SK-N-SH (cell line): ENCODE measurements around the gene WNT16. TPM values are rescaled to one million over a fixed set of nuclear protein-coding genes. Genes with fewer than 3 reads are reported as not detected.

Experiments used
- CTCF ChIA-PET: fragments of 300-600, 350-600 bp; formaldehyde crosslinking; extraction: SDS; loops from one replicate; lab custom pipeline; 2021; lab: Yijun Ruan, JAX
- POLR2A ChIA-PET: fragments of 350-600 bp; sonication (Branson Sonifier 250); formaldehyde crosslinking; extraction: SDS; loops from one replicate; lab custom pipeline; 2020; ENCODE audit warnings: antibody characterized with exemption, inconsistent platforms; lab: Yijun Ruan, JAX
- DNase-seq: peaks from one replicate; pipeline ENCODE4 v3.0.0; 2012
- H2AFZ ChIP-seq: fragments of 200-600 bp; sonication (generic); 2 replicates; pipeline ENCODE4 v1.8.1; 2016; ENCODE audit warnings: antibody characterized with exemption, mild to moderate bottlenecking, low read depth
- H3F3A ChIP-seq: fragments of 200-600 bp; sonication (generic); replicated peaks from 2 replicates; pipeline ENCODE3; 2016; ENCODE audit warnings: antibody characterized with exemption, mild to moderate bottlenecking; ENCODE audit not compliant: insufficient read depth
- H3K27ac ChIP-seq, 2 experiments: fragments of 200-500 bp in 1 of 2; fragments of 200-600 bp in 1 of 2; sonication (Bioruptor generic) in 1 of 2; sonication (generic), shearing (Covaris generic) in 1 of 2; 2 replicates each; pipeline versions ENCODE4 v1.5.1 to v1.6.1; 2014 to 2016; ENCODE audit warnings: low read depth in 2 of 2, inconsistent platforms in 1 of 2, low read length in 1 of 2, mild to moderate bottlenecking in 1 of 2, mixed read lengths in 1 of 2
- H3K27me3 ChIP-seq: fragments of 200-600 bp; sonication (generic), shearing (Covaris generic); 2 replicates; pipeline ENCODE4 v1.6.1; 2016; ENCODE audit warnings: mixed run types; ENCODE audit not compliant: insufficient read depth
- H3K36me3 ChIP-seq, 2 experiments: fragments of 200-500 bp in 1 of 2; fragments of 200-600 bp in 1 of 2; sonication (Bioruptor generic) in 1 of 2; sonication (generic) in 1 of 2; replicated peaks in 1 of 2; 2 replicates each; pipeline versions ENCODE3 to v1.5.1; 2014 to 2016; ENCODE audit warnings: low read length in 1 of 2, mild to moderate bottlenecking in 1 of 2; ENCODE audit not compliant: insufficient read depth in 2 of 2, control insufficient read depth in 1 of 2
- H3K4me1 ChIP-seq, 2 experiments: fragments of 200-500 bp in 1 of 2; fragments of 200-600 bp in 1 of 2; sonication (Bioruptor generic) in 1 of 2; sonication (generic), shearing (Covaris generic) in 1 of 2; 2 replicates each; pipeline versions ENCODE4 v1.5.1 to v1.6.1; 2014 to 2016; ENCODE audit warnings: low read depth in 1 of 2, low read length in 1 of 2, mixed run types in 1 of 2; ENCODE audit not compliant: insufficient read depth in 2 of 2, control insufficient read depth in 1 of 2
- H3K4me2 ChIP-seq: fragments of 200-600 bp; sonication (generic), shearing (Covaris generic); 2 replicates; pipeline ENCODE4 v1.6.1; 2017; ENCODE audit warnings: mixed run types
- H3K4me3 ChIP-seq, 2 experiments: fragments of 200-500 bp in 1 of 2; fragments of 200-600 bp in 1 of 2; sonication (Bioruptor generic) in 1 of 2; sonication (generic), shearing (Covaris generic) in 1 of 2; 2 replicates each; pipeline versions ENCODE4 v1.5.1 to v1.8.1; 2014 to 2016; ENCODE audit warnings: low read depth in 2 of 2, inconsistent platforms in 1 of 2, low read length in 1 of 2, mild to moderate bottlenecking in 1 of 2, mixed read lengths in 1 of 2, moderate library complexity in 1 of 2
- H3K79me2 ChIP-seq: fragments of 200-600 bp; sonication (generic); 2 replicates; pipeline ENCODE4 v1.8.1; 2017; ENCODE audit warnings: mild to moderate bottlenecking; ENCODE audit not compliant: insufficient read depth
- H3K9ac ChIP-seq: fragments of 200-600 bp; sonication (generic); 2 replicates; pipeline ENCODE4 v1.6.1; 2017; ENCODE audit warnings: mixed run types
- H3K9me2 ChIP-seq: fragments of 200-600 bp; sonication (generic); 2 replicates; pipeline ENCODE4 v1.6.1; 2017; ENCODE audit warnings: mixed run types
- H3K9me3 ChIP-seq: fragments of 200-600 bp; sonication (generic); 2 replicates; pipeline ENCODE4 v1.6.1; 2017; ENCODE audit warnings: mixed run types, mild to moderate bottlenecking, moderate library complexity
- H4K20me1 ChIP-seq: fragments of 200-600 bp; sonication (generic); 2 replicates; pipeline ENCODE4 v1.6.1; 2017; ENCODE audit warnings: mild to moderate bottlenecking, mixed run types; ENCODE audit not compliant: insufficient read depth
- CHD2 ChIP-seq: fragments of 150-350 bp; IDR thresholded peaks from 2 replicates; pipeline ENCODE4 v1.6.1; 2018; ENCODE audit warnings: low read length; ENCODE audit not compliant: partially characterized antibody
- EP300 ChIP-seq, 2 experiments: IDR thresholded peaks; 2 replicates each; pipeline versions ENCODE4 v1.4.0 to v1.6.1; 2012; ENCODE audit warnings: borderline replicate concordance in 1 of 2, low read depth in 1 of 2, low read length in 1 of 2
- EZH2phosphoT487 ChIP-seq: fragments of 200-600 bp; sonication (generic); IDR thresholded peaks from 2 replicates; pipeline ENCODE4 v1.6.1; 2017; ENCODE audit warnings: low read depth, mixed run types, mild to moderate bottlenecking, antibody characterized with exemption, moderate library complexity, borderline replicate concordance
- FOSL2 ChIP-seq: IDR thresholded peaks from 2 replicates; pipeline ENCODE4 v1.4.0; 2012; ENCODE audit warnings: low read depth, mild to moderate bottlenecking, moderate library complexity, borderline replicate concordance
- FOXJ3 ChIP-seq: sonication (generic); formaldehyde crosslinking; IDR thresholded peaks from 2 replicates; pipeline ENCODE4 v1.5.1; 2020; ENCODE audit warnings: mild to moderate bottlenecking, missing genetic modification reagents
- FOXM1 ChIP-seq: IDR thresholded peaks from 2 replicates; pipeline ENCODE4 v1.4.0; 2012; ENCODE audit warnings: low read depth, mild to moderate bottlenecking
- GABPA ChIP-seq: IDR thresholded peaks from 2 replicates; pipeline ENCODE4 v1.4.0; 2012; ENCODE audit warnings: low read depth, mild to moderate bottlenecking
- GATA2 ChIP-seq: sonication (generic); formaldehyde crosslinking; IDR thresholded peaks from 2 replicates; pipeline ENCODE4 v1.5.0; 2020; ENCODE audit warnings: mild to moderate bottlenecking, missing genetic modification reagents
- MAX ChIP-seq: IDR thresholded peaks from 2 replicates; pipeline ENCODE4 v1.4.0; 2012; ENCODE audit warnings: low read depth
- MEF2A ChIP-seq: IDR thresholded peaks from 2 replicates; pipeline ENCODE4 v1.4.0; 2012; ENCODE audit warnings: low read depth, borderline replicate concordance
- MXI1 ChIP-seq: IDR thresholded peaks from 2 replicates; pipeline ENCODE4 v1.6.1; 2012; ENCODE audit warnings: mild to moderate bottlenecking, low read depth, low read length, improper control_type of control experiment
- NRF1 ChIP-seq: IDR thresholded peaks from 2 replicates; pipeline ENCODE4 v1.6.1; 2012; ENCODE audit warnings: low read depth, mild to moderate bottlenecking, low read length
- POLR2AphosphoS5 ChIP-seq: IDR thresholded peaks from 2 replicates; pipeline ENCODE4 v1.6.1; 2012; ENCODE audit warnings: low read depth, low read length
- RAD21 ChIP-seq: IDR thresholded peaks from 2 replicates; pipeline ENCODE4 v1.6.1; 2012; ENCODE audit warnings: mild to moderate bottlenecking, low read length
- RCOR1 ChIP-seq: fragments of 150-350 bp; IDR thresholded peaks from 2 replicates; pipeline ENCODE4 v1.6.1; 2017; ENCODE audit warnings: antibody characterized with exemption, low read length
- REST ChIP-seq: IDR thresholded peaks from 2 replicates; pipeline ENCODE4 v1.6.1; 2012; ENCODE audit warnings: mild to moderate bottlenecking, low read depth, low read length, moderate library complexity
- RFX5 ChIP-seq: IDR thresholded peaks from 2 replicates; pipeline ENCODE4 v1.6.1; 2012; ENCODE audit warnings: mild to moderate bottlenecking, improper control_type of control experiment, low read length
- RXRA ChIP-seq: IDR thresholded peaks from 2 replicates; pipeline ENCODE4 v1.4.0; 2012; ENCODE audit warnings: low read depth, mild to moderate bottlenecking, borderline replicate concordance
- SMC3 ChIP-seq: IDR thresholded peaks from 2 replicates; pipeline ENCODE4 v1.6.1; 2012; ENCODE audit warnings: low read depth, low read length, improper control_type of control experiment
- TAF1 ChIP-seq: IDR thresholded peaks from 2 replicates; pipeline ENCODE4 v1.6.1; 2012; ENCODE audit warnings: low read depth, mild to moderate bottlenecking, low read length, moderate library complexity, borderline replicate concordance
- TCF12 ChIP-seq: IDR thresholded peaks from 2 replicates; pipeline ENCODE4 v1.4.0; 2012
- TEAD4 ChIP-seq: IDR thresholded peaks from 2 replicates; pipeline ENCODE4 v1.4.0; 2012; ENCODE audit warnings: mild to moderate bottlenecking, borderline replicate concordance; ENCODE audit not compliant: insufficient read depth
- USF1 ChIP-seq: IDR thresholded peaks from 2 replicates; pipeline ENCODE4 v1.4.0; 2012; ENCODE audit warnings: low read depth, borderline replicate concordance
- YY1 ChIP-seq: IDR thresholded peaks from 2 replicates; pipeline ENCODE4 v1.4.0; 2012; ENCODE audit warnings: low read depth, mild to moderate bottlenecking
- WGBS: methylation state at CpG from one replicate; pipeline ENCODE4 v1.1.6; 2017; ENCODE audit warnings: low lambda C conversion rate; 5-methylcytosine and 5-hydroxymethylcytosine counted together
- polyA plus RNA-seq, 3 experiments: library from polyadenylated mRNA; depleted of rRNA; stranded (reverse); fragments of >200 nt; gene quantifications; 2 replicates each; pipeline ENCODE4 v1.2.3, GENCODE V29; 2012
- TF ChIP-seq, protein P1 (sequence below): IDR thresholded peaks from 2 replicates; pipeline ENCODE4; 2012
- TF ChIP-seq, protein P2 (sequence below): fragments of 150-350 bp; IDR thresholded peaks from 2 replicates; pipeline ENCODE4 v1.6.1; 2016; ENCODE audit warnings: mild to moderate bottlenecking, low read depth, low read length

WNT16 gene
- polyA plus RNA-seq, 1 of the 3 experiments (the other 2 are of a cell fraction): 0.05 TPM

- H3K4me2 ChIP-seq: no peak overlapping the region; the same call in 1 of the 2 replicates
- H2AFZ ChIP-seq: no peak overlapping the region
- DNase-seq: no peak
- H3K9me3 ChIP-seq: no peaks in the 10 kb centered on the region
- no peaks in the 10 kb centered on the region for H3K27me3 ChIP-seq
- H3K9ac ChIP-seq: no peak overlapping the region
- CTCF ChIA-PET: interaction anchor here (0.8 to 2.2 kb wide), 7 partner anchors 11 to 175 kb away, joined by 3 to 10 read pairs (median 4); partner anchors contain the start of gene FAM3C
- POLR2A ChIA-PET: no interaction called here
- peaks cover 66 to 77% of the 10 kb centered on the region in 2 experiments for H3K36me3 ChIP-seq
- WGBS: 95% methylated on average over 2 of the region's 2 CpGs
- H3K4me1 ChIP-seq: peaks cover 4 to 29% of the 10 kb centered on the region in 2 experiments; a peak in 3 of 4 replicates
- no peaks in the 10 kb centered on the region for H3K9me2 ChIP-seq
- H3K79me2 ChIP-seq: peaks cover 26% of the 10 kb centered on the region
- H3K4me3 ChIP-seq: no peak overlapping the region
- no peaks in the 10 kb centered on the region for H4K20me1 ChIP-seq
- peaks cover 21% of the 10 kb centered on the region for H3F3A ChIP-seq
- H3K27ac ChIP-seq: peak overlapping the region; percentile 21 to 66
- TF ChIP-seq FOXJ3 (CRISPR knock-in tag): no peak
- no peak for TF ChIP-seq RFX5
- no peak for TF ChIP-seq MAX
- no peak for TF ChIP-seq FOXM1
- no peak for TF ChIP-seq TEAD4
- TF ChIP-seq RCOR1: no peak
- TF ChIP-seq GABPA: no peak
- TF ChIP-seq MEF2A: peak; percentile 85
- TF ChIP-seq EP300 (IDR thresholded peaks at IDR 0.05; ENCODE audit: borderline replicate concordance in 1 of 2, low read depth in 1 of 2, low read length in 1 of 2): peak; percentile 45 to 63; a peak in 2 of 4 replicates
- TF ChIP-seq RXRA: no peak
- no peak for TF ChIP-seq CHD2
- TF ChIP-seq RAD21: no peak
- TF ChIP-seq FOSL2: no peak
- no peak for TF ChIP-seq MXI1
- TF ChIP-seq REST: no peak
- TF ChIP-seq USF1: no peak
- TF ChIP-seq GATA2 (CRISPR knock-in tag): no peak
- no peak for TF ChIP-seq TAF1
- peak; percentile 73; the same call in 1 of the 2 replicates for TF ChIP-seq POLR2AphosphoS5
- no peak for TF ChIP-seq NRF1
- TF ChIP-seq TCF12: peak; percentile 85
- TF ChIP-seq, protein P1, sequence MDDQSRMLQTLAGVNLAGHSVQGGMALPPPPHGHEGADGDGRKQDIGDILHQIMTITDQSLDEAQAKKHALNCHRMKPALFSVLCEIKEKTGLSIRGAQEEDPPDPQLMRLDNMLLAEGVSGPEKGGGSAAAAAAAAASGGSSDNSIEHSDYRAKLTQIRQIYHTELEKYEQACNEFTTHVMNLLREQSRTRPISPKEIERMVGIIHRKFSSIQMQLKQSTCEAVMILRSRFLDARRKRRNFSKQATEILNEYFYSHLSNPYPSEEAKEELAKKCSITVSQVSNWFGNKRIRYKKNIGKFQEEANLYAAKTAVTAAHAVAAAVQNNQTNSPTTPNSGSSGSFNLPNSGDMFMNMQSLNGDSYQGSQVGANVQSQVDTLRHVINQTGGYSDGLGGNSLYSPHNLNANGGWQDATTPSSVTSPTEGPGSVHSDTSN: peak; percentile 81
- TF ChIP-seq EZH2phosphoT487: no peak
- no peak for TF ChIP-seq YY1
- TF ChIP-seq, protein P2, sequence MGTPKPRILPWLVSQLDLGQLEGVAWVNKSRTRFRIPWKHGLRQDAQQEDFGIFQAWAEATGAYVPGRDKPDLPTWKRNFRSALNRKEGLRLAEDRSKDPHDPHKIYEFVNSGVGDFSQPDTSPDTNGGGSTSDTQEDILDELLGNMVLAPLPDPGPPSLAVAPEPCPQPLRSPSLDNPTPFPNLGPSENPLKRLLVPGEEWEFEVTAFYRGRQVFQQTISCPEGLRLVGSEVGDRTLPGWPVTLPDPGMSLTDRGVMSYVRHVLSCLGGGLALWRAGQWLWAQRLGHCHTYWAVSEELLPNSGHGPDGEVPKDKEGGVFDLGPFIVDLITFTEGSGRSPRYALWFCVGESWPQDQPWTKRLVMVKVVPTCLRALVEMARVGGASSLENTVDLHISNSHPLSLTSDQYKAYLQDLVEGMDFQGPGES: no peak
- no peak for TF ChIP-seq SMC3
These were observed 43.7 kb downstream of the WNT16 start for GRCh38 chr7:121372376-121373010.
